Neuron (in vitro differentiated cells): ENCODE measurements around the gene SGO2.
A peak's percentile ranks its signal among the peaks of the same experiment; 100 is the strongest.

Experiments used
- H2AFZ ChIP-seq: one replicate; pipeline ENCODE4 v1.6.1; 2013; ENCODE audit warnings: low read depth, mild to moderate bottlenecking, inconsistent platforms, low read length, moderate library complexity
- H3K27me3 ChIP-seq: one replicate; pipeline ENCODE4 v1.6.1; 2013; ENCODE audit warnings: low read length; ENCODE audit not compliant: insufficient read depth
- H3K36me3 ChIP-seq: one replicate; pipeline ENCODE4 v1.6.1; 2013; ENCODE audit warnings: low read length; ENCODE audit not compliant: insufficient read depth
- H3K4me1 ChIP-seq: one replicate; pipeline ENCODE4 v1.6.1; 2013; ENCODE audit warnings: low read length; ENCODE audit not compliant: insufficient read depth
- H3K4me3 ChIP-seq: 2 replicates; pipeline ENCODE4 v1.5.1; 2013; ENCODE audit warnings: mild to moderate bottlenecking, low read length, moderate library complexity
- H3K9me3 ChIP-seq: one replicate; pipeline ENCODE4 v1.6.1; 2013; ENCODE audit warnings: low read length

Gene SGO2

DNA sequence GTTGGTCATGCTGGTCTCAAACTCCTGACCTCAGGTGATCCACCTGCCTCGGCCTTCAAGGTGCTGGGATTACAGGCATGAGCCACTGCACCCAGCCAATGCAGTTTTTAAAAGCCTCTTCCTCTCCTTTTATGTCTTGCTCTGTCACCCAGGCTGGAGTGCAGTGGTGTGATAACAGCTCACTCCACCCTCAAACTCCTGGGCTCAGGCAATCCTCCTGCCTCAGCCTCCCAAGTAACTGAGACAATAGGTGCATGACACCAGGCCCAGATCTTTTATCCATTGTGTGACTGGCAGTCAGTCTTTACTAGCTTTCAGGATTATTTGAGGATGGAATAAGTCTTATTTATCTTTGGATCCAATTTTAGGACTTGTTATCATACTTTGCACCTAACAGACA is 29.3 kb upstream of the SGO2 start:
- Histone ChIP-seq H3K36me3 (peaks cover 22% of the 10 kb centered on the region), H3K9me3 (peaks cover 3% of the 10 kb centered on the region), H3K27me3 (no peaks in the 10 kb centered on the region), H3K4me3 (no peak overlapping the region), H3K4me1 (no peaks in the 10 kb centered on the region), H2AFZ (no peak overlapping the region)

DNA sequence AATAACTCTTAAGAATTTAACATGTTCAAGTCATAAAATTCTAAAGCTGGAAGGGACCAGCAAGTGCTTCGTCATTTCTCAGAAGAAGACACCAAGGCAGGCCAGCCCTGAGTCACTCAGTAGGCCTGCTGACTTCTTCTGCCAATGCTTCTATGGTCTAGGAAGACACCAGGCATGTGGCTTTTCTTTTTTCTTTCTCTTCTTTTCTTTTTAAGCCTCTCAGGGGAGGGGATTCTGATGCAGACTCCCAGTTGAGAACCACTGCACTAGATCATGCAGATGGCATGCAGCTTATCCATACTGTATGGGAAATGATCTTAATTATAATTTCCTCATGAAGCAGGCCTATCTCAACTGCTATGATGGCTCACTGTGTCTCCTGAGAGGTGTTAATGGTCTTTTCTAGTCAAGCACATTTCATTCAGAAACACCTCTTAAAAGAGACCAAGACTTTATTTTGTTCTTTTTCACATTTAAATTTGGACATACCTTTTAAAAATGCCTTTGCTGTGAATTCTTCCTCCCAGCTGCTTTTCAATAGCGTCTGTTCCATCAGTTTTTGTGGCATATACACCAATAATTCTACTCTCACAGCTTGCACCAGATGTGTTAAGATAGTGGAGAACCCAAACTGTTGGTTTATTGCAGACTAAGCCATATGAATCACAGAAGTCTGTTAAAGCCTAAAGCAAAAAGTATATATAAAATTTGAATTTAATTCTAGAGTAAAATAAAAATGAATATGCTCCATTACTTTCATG is 27.4 kb upstream of the SGO2 start:
- H3K9me3 ChIP-seq = no peaks in the 10 kb centered on the region
- H3K4me3 ChIP-seq = no peak overlapping the region
- H3K36me3 ChIP-seq = peaks cover 17% of the 10 kb centered on the region
- H2AFZ ChIP-seq = no peak overlapping the region
- H3K27me3 ChIP-seq = no peaks in the 10 kb centered on the region
- no peaks in the 10 kb centered on the region for H3K4me1 ChIP-seq

DNA sequence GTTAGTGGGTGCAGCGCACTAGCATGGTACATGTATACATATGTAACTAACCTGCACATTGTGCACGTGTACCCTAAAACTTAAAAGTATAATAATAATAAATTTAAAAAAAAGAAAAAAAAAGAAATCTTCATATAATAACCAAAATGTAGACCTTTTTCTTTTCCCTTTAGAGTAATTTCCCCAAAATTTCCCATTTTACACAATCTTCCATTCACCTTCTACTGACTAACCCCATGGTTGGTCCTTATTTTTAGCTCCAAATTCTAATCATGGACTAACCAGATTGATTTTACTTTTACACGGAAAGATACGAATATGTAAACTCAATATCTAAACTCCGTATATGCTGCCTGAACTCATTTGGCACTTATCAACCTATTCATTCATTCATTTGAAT is 23.8 kb upstream of the SGO2 start:
- Histone ChIP-seq H3K27me3 (no peaks in the 10 kb centered on the region), H3K36me3 (peaks cover 13% of the 10 kb centered on the region), H3K4me1 (no peaks in the 10 kb centered on the region), H2AFZ (no peak overlapping the region), H3K9me3 (no peaks in the 10 kb centered on the region), H3K4me3 (no peak overlapping the region)

DNA sequence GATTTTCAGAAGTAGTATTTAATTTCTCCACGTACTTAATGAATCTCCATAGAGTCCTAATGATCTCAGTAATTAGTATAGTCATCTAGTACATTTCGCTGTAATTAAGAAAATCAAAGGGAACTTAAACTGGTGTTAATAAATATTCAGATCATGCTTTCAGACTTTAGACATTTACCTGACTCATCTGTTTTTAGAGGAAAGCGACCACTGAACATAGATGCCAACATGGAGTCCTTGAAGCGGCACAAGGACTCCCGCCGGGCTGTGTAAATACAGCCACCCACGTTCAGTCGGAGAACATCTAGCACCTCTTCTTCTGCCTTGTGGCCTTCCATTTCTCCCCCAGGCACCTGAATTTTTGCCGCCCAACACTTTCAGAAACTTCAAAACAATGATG is 19.3 kb upstream of the SGO2 start:
- H3K27me3 ChIP-seq = no peaks in the 10 kb centered on the region
- no peaks in the 10 kb centered on the region for H3K9me3 ChIP-seq
- H3K4me1 ChIP-seq = peaks cover 13% of the 10 kb centered on the region
- peaks cover 4% of the 10 kb centered on the region for H3K36me3 ChIP-seq
- H2AFZ ChIP-seq = no peak overlapping the region
- no peak overlapping the region for H3K4me3 ChIP-seq

DNA sequence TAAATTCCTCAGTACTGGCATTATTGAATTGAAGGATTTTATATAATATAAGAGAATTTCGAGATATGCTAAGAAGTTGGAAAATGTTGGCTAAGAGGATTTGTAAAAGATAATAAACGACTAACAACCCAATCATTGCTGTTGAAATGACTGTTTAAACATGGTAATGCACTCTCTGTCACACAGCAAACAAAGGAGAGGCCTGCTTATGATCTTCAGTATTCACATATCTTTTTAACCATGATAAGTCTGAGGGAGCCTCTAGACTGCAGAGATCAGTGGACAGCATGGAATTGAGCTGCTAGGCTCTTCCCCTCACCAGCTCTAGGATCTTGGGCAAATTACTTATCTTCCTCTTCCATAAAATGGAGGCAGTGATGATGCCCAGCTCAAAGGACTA is 18.8 kb upstream of the SGO2 start:
- Histone ChIP-seq H3K4me3 (no peak overlapping the region), H3K4me1 (peaks cover 13% of the 10 kb centered on the region), H3K36me3 (peaks cover 4% of the 10 kb centered on the region), H2AFZ (no peak overlapping the region), H3K27me3 (no peaks in the 10 kb centered on the region), H3K9me3 (no peaks in the 10 kb centered on the region)

DNA sequence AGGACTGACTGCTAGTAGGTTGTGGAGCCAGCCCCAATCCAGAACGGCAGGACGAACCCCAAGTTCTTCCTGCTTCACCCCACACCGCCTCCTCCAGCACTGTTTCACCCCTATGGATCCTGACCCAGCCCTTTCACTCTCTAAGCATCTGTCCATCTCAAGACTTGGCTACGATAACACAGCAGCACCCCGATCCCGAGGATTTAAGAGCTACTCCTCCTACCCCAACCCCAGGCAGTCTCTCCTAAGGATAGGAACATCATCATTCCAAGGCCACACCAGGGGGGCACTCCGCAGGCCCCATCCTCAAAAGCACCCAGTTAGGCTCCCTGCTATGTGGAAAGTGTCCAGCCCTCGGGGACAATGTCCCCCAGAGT is 16.8 kb upstream of the SGO2 start:
- peak overlapping the region; percentile 84 for H2AFZ ChIP-seq
- H3K36me3 ChIP-seq = peaks cover 4% of the 10 kb centered on the region
- H3K4me1 ChIP-seq = peaks cover 13% of the 10 kb centered on the region
- H3K4me3 ChIP-seq = peak overlapping the region; percentile 94
- no peaks in the 10 kb centered on the region for H3K27me3 ChIP-seq
- no peaks in the 10 kb centered on the region for H3K9me3 ChIP-seq

DNA sequence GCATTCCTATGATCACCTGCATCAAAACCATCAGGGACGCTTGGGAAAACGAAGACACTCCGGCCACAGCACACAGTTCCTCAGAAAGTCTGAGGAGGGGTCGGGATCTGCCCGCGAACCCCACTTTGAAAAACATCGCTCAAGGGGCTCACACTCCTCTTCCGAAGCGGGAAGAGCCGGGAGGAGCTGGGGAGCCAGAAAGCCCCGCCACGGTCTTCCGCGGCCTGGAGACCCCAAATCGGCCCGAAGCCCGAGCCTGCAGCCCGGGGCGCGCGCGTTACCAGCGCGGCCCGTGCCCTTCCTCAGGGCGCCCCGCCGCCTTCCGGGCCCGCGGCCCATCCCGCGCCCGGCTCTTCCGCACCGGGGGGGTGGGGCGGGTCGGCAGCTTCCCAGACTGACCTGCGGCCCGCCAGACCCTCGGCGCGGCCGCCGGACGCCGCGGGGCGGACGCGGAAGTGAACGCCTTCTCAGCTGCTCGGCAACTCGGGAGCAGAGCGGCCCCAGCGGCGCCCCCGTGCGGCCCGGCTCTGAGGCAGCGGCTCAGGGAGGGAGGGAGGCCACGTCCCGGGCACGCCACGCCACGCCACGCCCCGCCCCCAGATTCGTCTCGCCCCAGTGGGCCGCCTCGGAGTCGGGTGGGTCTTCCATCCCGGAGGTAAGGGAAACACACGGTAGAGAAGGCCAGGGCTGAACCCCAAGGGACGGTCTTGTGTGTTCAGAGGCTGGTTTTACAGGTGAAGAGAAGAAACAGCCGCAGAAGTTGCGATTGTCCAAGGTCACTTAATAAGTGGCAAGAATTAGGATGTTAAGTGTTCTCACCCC is 16.2 kb upstream of the SGO2 start, which contains the start of gene KCTD18:
Gene KCTD18 (minus strand): TSS at position 457 of the 822 bp plus-strand sequence. CDS start 3,052 bp downstream, outside the sequence.
- peaks cover 13% of the 10 kb centered on the region for H3K4me1 ChIP-seq
- peak within 1 kb of the TSS; percentile 84 for H2AFZ ChIP-seq
- H3K27me3 ChIP-seq = no peaks in the 10 kb centered on the region
- H3K36me3 ChIP-seq = no peaks in the 10 kb centered on the region
- no peaks in the 10 kb centered on the region for H3K9me3 ChIP-seq
- peak within 1 kb of the TSS; percentile 94 for H3K4me3 ChIP-seq

DNA sequence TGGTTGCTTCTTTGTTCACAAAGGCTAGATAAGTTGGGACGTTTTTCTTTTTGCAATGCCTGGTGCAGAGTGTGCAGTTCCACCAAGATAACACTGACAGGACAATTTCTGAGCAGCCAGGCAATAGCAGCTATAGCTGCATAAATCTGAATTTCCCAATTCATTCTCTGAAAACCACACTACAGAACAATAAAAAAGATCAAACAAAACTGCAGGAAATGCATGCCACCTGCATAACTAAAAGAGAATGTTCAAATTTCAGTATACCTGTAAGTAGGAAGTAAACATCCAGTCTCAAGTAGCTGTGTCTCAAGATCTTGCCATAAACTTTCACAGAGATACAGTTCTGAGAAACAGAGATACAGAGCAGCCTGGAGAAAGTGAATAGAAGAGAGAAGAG is 10.9 kb upstream of the SGO2 start:
- H3K36me3 ChIP-seq = no peaks in the 10 kb centered on the region
- H3K9me3 ChIP-seq = no peaks in the 10 kb centered on the region
- peaks cover 4% of the 10 kb centered on the region for H3K4me1 ChIP-seq

DNA sequence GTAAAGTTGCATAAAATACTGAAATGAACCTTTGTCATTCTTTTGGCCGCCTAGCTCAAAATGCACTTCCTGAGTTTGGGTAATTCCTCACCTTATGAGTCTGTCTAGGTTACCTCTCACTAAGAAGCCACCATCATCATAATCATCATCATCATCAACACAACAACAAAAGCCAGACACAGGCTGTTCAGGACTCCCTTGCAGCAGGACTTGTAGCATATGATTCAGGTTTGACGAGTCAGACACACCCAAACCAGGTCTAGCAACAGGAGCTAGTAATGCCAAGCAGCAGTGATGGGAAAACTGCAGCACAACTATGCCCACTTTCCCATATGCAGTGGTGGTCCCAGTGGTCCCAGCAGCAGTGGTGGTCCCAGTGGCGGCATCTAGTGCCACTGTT is 2.8 kb upstream of the SGO2 start:
- Histone ChIP-seq H3K27me3 (peaks cover 19% of the 10 kb centered on the region), H3K4me3 (no peak overlapping the region), H3K4me1 (peaks cover 15% of the 10 kb centered on the region), H3K9me3 (no peaks in the 10 kb centered on the region), H2AFZ (no peak overlapping the region), H3K36me3 (no peaks in the 10 kb centered on the region)

More for the DNA sequence above, 10.9 kb upstream of the SGO2 start:
- Histone ChIP-seq H2AFZ (no peak overlapping the region), H3K4me3 (no peak overlapping the region), H3K27me3 (no peaks in the 10 kb centered on the region)

DNA sequence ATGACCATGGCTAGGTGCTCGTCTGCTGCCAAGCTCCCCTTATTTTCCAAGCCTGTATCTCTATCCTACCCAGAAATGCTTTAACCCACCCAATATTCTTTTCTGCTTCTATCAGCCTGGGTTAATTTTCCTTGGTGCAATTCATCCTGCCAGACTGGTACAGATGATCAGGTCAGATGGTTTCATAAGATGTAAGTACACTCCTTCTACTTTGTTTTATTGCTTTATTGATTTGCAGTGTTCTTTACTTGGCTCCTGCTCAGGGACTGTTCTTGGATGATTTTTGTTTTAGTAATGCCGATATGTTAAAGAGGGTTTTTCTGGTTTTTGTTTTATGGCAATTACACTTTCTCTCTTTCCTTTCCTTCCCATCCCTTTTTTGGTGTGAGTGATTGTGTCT is 2.4 kb upstream of the SGO2 start:
- Histone ChIP-seq H3K27me3 (peaks cover 19% of the 10 kb centered on the region), H3K4me3 (no peak overlapping the region), H3K36me3 (no peaks in the 10 kb centered on the region), H3K4me1 (peaks cover 15% of the 10 kb centered on the region), H2AFZ (no peak overlapping the region), H3K9me3 (no peaks in the 10 kb centered on the region)

DNA sequence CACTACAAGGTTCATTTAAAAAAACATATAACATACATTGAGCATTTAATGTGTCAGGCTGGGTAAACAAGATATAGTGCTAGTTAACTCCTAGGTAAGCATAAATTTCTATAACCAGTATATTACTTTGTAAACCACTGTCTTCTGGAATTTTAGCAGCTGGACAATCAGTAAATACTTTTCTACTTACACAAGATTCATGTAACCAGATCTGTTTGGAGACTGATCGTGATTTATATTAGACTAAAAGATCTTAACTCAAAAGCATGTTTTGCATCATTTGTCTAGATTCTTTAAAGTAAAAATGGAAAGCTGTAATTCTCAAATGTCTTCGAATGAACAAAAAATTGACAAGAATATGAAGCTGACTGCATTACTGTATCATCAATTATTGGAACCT is 941 bp upstream of the SGO2 start:
- peak overlapping the region; percentile 70 for H3K4me3 ChIP-seq
- H3K36me3 ChIP-seq = no peaks in the 10 kb centered on the region
- H3K27me3 ChIP-seq = peaks cover 19% of the 10 kb centered on the region
- peaks cover 15% of the 10 kb centered on the region for H3K4me1 ChIP-seq
- no peaks in the 10 kb centered on the region for H3K9me3 ChIP-seq
- peak overlapping the region; percentile 52 for H2AFZ ChIP-seq

DNA sequence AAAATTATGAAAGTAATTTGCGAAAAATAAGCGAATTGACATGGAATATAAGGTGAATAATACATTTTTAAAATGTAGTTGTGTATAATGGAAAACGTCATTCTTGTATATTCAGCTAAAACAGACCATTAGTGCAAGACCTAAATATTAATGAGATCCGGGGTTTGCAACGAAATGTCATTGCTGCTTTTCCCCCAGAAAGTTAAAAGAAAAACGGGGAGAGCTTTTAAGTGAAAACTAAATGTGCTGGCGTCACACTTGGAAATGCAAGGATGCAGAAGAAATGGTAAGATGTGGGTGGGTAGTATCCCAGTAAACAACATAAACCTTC is 491 bp upstream of the SGO2 start:
- peaks cover 19% of the 10 kb centered on the region for H3K27me3 ChIP-seq
- peak overlapping the region; percentile 70 for H3K4me3 ChIP-seq
- peaks cover 15% of the 10 kb centered on the region for H3K4me1 ChIP-seq
- H2AFZ ChIP-seq = peak overlapping the region; percentile 52
- H3K9me3 ChIP-seq = no peaks in the 10 kb centered on the region
- no peaks in the 10 kb centered on the region for H3K36me3 ChIP-seq

DNA sequence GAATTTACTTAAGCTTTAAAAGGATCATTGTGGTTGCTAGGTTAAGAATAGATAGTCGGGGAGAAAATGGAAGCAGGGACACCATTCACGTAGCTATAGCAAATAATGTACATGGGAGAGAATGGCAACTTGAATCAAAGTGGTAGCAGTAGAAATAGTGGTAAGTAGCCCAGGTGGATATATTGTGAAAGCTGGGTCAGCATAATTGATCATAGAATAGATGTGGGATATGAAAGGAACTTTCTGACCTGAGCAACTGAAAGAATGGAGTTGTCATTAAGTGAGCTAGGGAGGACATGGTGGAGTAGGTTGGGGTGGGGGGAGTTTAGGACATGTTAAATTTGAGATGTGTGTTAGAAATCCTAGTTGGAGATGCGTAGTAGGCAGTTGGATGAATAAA is 2.2 kb downstream of the SGO2 start:
- Histone ChIP-seq H3K4me1 (peaks cover 15% of the 10 kb centered on the region), H2AFZ (no peak overlapping the region), H3K27me3 (peaks cover 3% of the 10 kb centered on the region), H3K9me3 (no peaks in the 10 kb centered on the region), H3K4me3 (no peak overlapping the region), H3K36me3 (no peaks in the 10 kb centered on the region)
